Measurements from ENCODE around the gene GASK1A. TPM values are rescaled to one million over a fixed set of nuclear protein-coding genes. Genes with fewer than 3 reads are reported as not detected.

Gene GASK1A
- total and polyA plus RNA-seq, 2 experiments from 2014 or later, result 2.6 to 11.1 TPM

GRCh38 chr3:43072361-43072760 is 93.2 kb downstream of the GASK1A start:
- no peaks in the 10 kb centered on the region for H4K20me1 ChIP-seq (replicated peaks; ENCODE audit: insufficient read depth)
- H3F3A ChIP-seq (replicated peaks; ENCODE audit: low read depth), result no peaks in the 10 kb centered on the region
- TF ChIP-seq POLR2AphosphoS5 (IDR thresholded peaks at IDR 0.05; ENCODE audit: low read depth) (no peak), CREB1 (CRISPR knock-in tag; IDR thresholded peaks at IDR 0.05; ENCODE audit: low read depth) (no peak), ZNF331 (CRISPR knock-in tag; IDR thresholded peaks at IDR 0.05; ENCODE audit: low read depth) (no peak)
- no peak overlapping the region for H3K4me3 ChIP-seq
- no peak overlapping the region for H3K27ac ChIP-seq (ENCODE audit: low read depth)
- no peaks in the 10 kb centered on the region for H3K36me3 ChIP-seq (ENCODE audit: insufficient read depth)
- no peaks in the 10 kb centered on the region for H3K4me1 ChIP-seq (ENCODE audit: insufficient read depth)
- H3K27ac Mint-ChIP-seq, result no peak overlapping the region
- DNase-seq (ENCODE audit: low spot score), result no peak
- H3K27me3 ChIP-seq (ENCODE audit: insufficient read depth), result no peaks in the 10 kb centered on the region
- H2AFZ ChIP-seq, result no peak overlapping the region
- H3K9me2 ChIP-seq (ENCODE audit: insufficient read depth), result no peaks in the 10 kb centered on the region; the same call in 1 of the 2 replicates
- no peaks in the 10 kb centered on the region; the same call in 2 of the 3 replicates for H3K36me3 Mint-ChIP-seq (ENCODE audit: low read depth)
- no peaks in the 10 kb centered on the region for H3K4me1 Mint-ChIP-seq
- no peak overlapping the region for H3K4me3 Mint-ChIP-seq
- peaks cover 4% of the 10 kb centered on the region for H3K27me3 Mint-ChIP-seq (ENCODE audit: insufficient read depth, low read depth, poor library complexity)
- ATAC-seq, result no peak
- peaks cover 5% of the 10 kb centered on the region; the same call in 2 of the 3 replicates for H3K9me3 Mint-ChIP-seq
- no peak overlapping the region for H3K4me2 ChIP-seq
- no peaks in the 10 kb centered on the region for H3K79me2 ChIP-seq (replicated peaks; ENCODE audit: insufficient read depth)

- Mint-ChIP-seq H3K27ac (no peak overlapping the region), H3K4me3 (no peak overlapping the region), H3K4me1 (no peaks in the 10 kb centered on the region), H3K27me3 (ENCODE audit: insufficient read depth, low read depth, poor library complexity) (peaks cover 4% of the 10 kb centered on the region), H3K9me3 (peaks cover 5% of the 10 kb centered on the region; the same call in 2 of the 3 replicates), H3K36me3 (ENCODE audit: low read depth) (peaks cover 1% of the 10 kb centered on the region; the same call in 2 of the 3 replicates)
- Histone ChIP-seq H3K27ac (ENCODE audit: low read depth) (no peak overlapping the region), H2AFZ (no peak overlapping the region), H3F3A (replicated peaks; ENCODE audit: low read depth) (no peaks in the 10 kb centered on the region), H3K27me3 (ENCODE audit: insufficient read depth) (no peaks in the 10 kb centered on the region), H3K9me2 (ENCODE audit: insufficient read depth) (peaks cover 4% of the 10 kb centered on the region; the same call in 1 of the 2 replicates), H3K4me2 (no peak overlapping the region), H3K4me3 (no peak overlapping the region), H3K4me1 (ENCODE audit: insufficient read depth) (no peaks in the 10 kb centered on the region), H3K79me2 (replicated peaks; ENCODE audit: insufficient read depth) (no peaks in the 10 kb centered on the region), H4K20me1 (replicated peaks; ENCODE audit: insufficient read depth) (no peaks in the 10 kb centered on the region), H3K36me3 (ENCODE audit: insufficient read depth) (no peaks in the 10 kb centered on the region)
- ATAC-seq (no peak), DNase-seq (ENCODE audit: low spot score) (no peak)
- TF ChIP-seq REST (IDR thresholded peaks at IDR 0.05; ENCODE audit: unreplicated experiment) (no peak), EZH2phosphoT487 (IDR thresholded peaks at IDR 0.05; ENCODE audit: unreplicated experiment) (no peak), ZNF462 (CRISPR knock-in tag; IDR thresholded peaks at IDR 0.05) (no peak), ZNF114 (CRISPR knock-in tag; IDR thresholded peaks at IDR 0.05) (no peak), EZH2 (IDR thresholded peaks at IDR 0.05; ENCODE audit: low read depth, unreplicated experiment) (no peak), ETS1 (IDR thresholded peaks at IDR 0.05) (no peak), POLR2AphosphoS5 (IDR thresholded peaks at IDR 0.05; ENCODE audit: low read depth) (no peak), CREB1 (CRISPR knock-in tag; IDR thresholded peaks at IDR 0.05; ENCODE audit: low read depth) (no peak)
These were observed 94.2 kb downstream of the GASK1A start for GRCh38 chr3:43073116-43073835.

All from GM23338 (cell line).